ENCODE measurements around the gene ANO3.
"Not testable (repeated sequence)": the region's sequence is repeated elsewhere in the genome, so short reads cannot be mapped to it uniquely, and the experiment has no call there.

Gene ANO3

GRCh38 chr11:26620282-26621045 lies 288.5 kb downstream of the ANO3 start:
- H2AFZ ChIP-seq (ENCODE audit: low read length, unreplicated experiment): no peak overlapping the region

DNA sequence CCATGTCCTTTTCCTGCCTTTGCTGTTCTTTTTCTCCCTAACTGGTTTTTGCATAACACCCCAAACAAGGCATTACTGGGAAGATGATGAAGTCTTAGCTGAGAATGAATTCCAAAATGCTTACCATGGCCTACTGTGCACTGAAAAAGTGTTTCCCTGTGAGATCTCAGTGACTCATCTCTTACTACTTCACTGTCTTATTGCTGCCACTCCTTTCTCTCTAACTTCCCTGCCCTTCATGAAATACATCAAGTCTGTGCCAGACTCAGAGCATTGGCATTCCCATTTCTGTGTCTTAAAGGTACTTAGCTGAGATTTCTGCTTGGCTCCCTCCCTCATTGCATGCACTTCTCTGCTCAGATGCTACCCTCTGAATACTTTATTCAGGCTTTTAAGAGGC lies 289.2 kb downstream of the ANO3 start:
- H3K4me1 ChIP-seq (ENCODE audit: control insufficient read depth, insufficient read depth, low read length, unreplicated experiment): peaks cover 28% of the 10 kb centered on the region
- H3K79me2 ChIP-seq (ENCODE audit: control insufficient read depth, insufficient read depth, low read length, unreplicated experiment): no peaks in the 10 kb centered on the region
- H3K27me3 ChIP-seq (ENCODE audit: insufficient read depth, low read length): no peaks in the 10 kb centered on the region
- H3K27ac ChIP-seq (ENCODE audit: low read depth, low read length): peak overlapping the region; percentile 85
- H2AFZ ChIP-seq (ENCODE audit: low read length, unreplicated experiment): no peak overlapping the region
- no peaks in the 10 kb centered on the region for H3K36me3 ChIP-seq (ENCODE audit: insufficient read depth, low read length)
- H3K4me3 ChIP-seq (ENCODE audit: low read depth, low read length): peak overlapping the region; percentile 32; the same call in 1 of the 2 replicates

More at GRCh38 chr11:26620282-26621045, 288.5 kb downstream of the ANO3 start:
- H3K4me1 ChIP-seq (ENCODE audit: control insufficient read depth, insufficient read depth, low read length, unreplicated experiment): peaks cover 27% of the 10 kb centered on the region
- peak overlapping the region; percentile 85 for H3K27ac ChIP-seq (ENCODE audit: low read depth, low read length)
- no peaks in the 10 kb centered on the region for H3K79me2 ChIP-seq (ENCODE audit: control insufficient read depth, insufficient read depth, low read length, unreplicated experiment)
- H3K27me3 ChIP-seq (ENCODE audit: insufficient read depth, low read length): no peaks in the 10 kb centered on the region
- no peaks in the 10 kb centered on the region for H3K36me3 ChIP-seq (ENCODE audit: insufficient read depth, low read length)
- no peak overlapping the region; the same call in 1 of the 2 replicates for H3K4me3 ChIP-seq (ENCODE audit: low read depth, low read length)

DNA sequence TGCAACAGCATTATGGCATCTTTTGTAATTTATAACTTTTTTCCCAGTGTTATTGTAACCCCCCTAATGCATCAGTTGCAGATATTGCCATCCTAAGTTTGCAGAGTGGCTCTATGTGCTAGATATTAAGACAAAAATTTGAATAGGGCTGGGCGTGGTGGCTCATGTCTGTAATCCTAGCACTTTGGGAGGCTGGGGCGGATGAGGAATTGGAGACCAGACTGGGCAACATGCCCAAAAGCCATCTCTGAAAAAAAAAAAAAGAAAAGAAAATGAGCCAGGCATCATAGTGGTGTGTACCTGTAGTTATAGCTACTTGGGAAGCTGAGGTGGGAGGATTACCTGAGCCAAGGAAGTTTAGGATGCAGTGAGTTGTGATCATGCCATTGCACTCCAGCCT lies 290.3 kb downstream of the ANO3 start:
- Histone ChIP-seq H2AFZ (ENCODE audit: low read length, unreplicated experiment) (no peak overlapping the region), H3K27me3 (ENCODE audit: insufficient read depth, low read length) (no peaks in the 10 kb centered on the region), H3K36me3 (ENCODE audit: insufficient read depth, low read length) (no peaks in the 10 kb centered on the region), H3K4me3 (ENCODE audit: low read depth, low read length) (no peak overlapping the region), H3K79me2 (ENCODE audit: control insufficient read depth, insufficient read depth, low read length, unreplicated experiment) (no peaks in the 10 kb centered on the region), H3K27ac (ENCODE audit: low read depth, low read length) (peak overlapping the region; percentile 85; the same call in 1 of the 2 replicates), H3K4me1 (ENCODE audit: control insufficient read depth, insufficient read depth, low read length, unreplicated experiment) (peaks cover 35% of the 10 kb centered on the region)

- Histone ChIP-seq H3K27ac (ENCODE audit: low read depth, low read length) (peak overlapping the region; percentile 49; the same call in 1 of the 2 replicates), H3K79me2 (ENCODE audit: control insufficient read depth, insufficient read depth, low read length, unreplicated experiment) (no peaks in the 10 kb centered on the region), H3K36me3 (ENCODE audit: insufficient read depth, low read length) (no peaks in the 10 kb centered on the region), H3K27me3 (ENCODE audit: insufficient read depth, low read length) (no peaks in the 10 kb centered on the region), H3K4me1 (ENCODE audit: control insufficient read depth, insufficient read depth, low read length, unreplicated experiment) (peaks cover 35% of the 10 kb centered on the region), H3K4me3 (ENCODE audit: low read depth, low read length) (no peak overlapping the region), H2AFZ (ENCODE audit: low read length, unreplicated experiment) (no peak overlapping the region)
Measured at GRCh38 chr11:26623076-26623659, 291.2 kb downstream of the ANO3 start.

- Histone ChIP-seq H3K4me3 (ENCODE audit: low read depth, low read length) (no peak overlapping the region), H2AFZ (ENCODE audit: low read length, unreplicated experiment) (no peak overlapping the region), H3K79me2 (ENCODE audit: control insufficient read depth, insufficient read depth, low read length, unreplicated experiment) (no peaks in the 10 kb centered on the region), H3K27ac (ENCODE audit: low read depth, low read length) (no peak overlapping the region), H3K4me1 (ENCODE audit: control insufficient read depth, insufficient read depth, low read length, unreplicated experiment) (peaks cover 26% of the 10 kb centered on the region), H3K27me3 (ENCODE audit: insufficient read depth, low read length) (no peaks in the 10 kb centered on the region), H3K36me3 (ENCODE audit: insufficient read depth, low read length) (no peaks in the 10 kb centered on the region)
Measured at GRCh38 chr11:26626346-26626745, 294.4 kb downstream of the ANO3 start.

DNA sequence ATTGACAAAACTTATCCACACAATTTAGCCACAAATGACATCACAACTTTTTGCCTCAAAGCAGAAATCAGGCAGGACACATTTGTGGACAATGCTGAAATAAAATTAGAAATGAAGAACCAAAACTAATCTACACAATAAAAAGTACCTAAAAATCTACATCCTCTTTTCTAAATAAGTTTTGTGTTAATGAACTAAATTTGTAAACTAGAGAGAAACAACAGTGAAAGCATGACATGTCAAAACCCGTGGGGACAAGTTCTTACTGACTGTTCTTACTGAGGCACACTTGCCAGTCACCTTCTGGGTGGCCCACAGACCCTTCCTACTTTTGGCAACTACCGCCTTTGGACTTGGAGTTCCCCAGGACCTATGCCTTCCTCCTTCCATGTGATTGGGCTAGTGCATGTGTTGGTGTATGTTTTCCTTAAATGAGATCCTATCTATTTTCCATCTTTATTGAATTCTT lies 300.8 kb downstream of the ANO3 start:
- Histone ChIP-seq H3K4me1 (ENCODE audit: control insufficient read depth, insufficient read depth, low read length, unreplicated experiment) (no peaks in the 10 kb centered on the region), H3K79me2 (ENCODE audit: control insufficient read depth, insufficient read depth, low read length, unreplicated experiment) (no peaks in the 10 kb centered on the region), H3K4me3 (ENCODE audit: low read depth, low read length) (no peak overlapping the region), H2AFZ (ENCODE audit: low read length, unreplicated experiment) (no peak overlapping the region), H3K36me3 (ENCODE audit: insufficient read depth, low read length) (no peaks in the 10 kb centered on the region), H3K27me3 (ENCODE audit: insufficient read depth, low read length) (no peaks in the 10 kb centered on the region), H3K27ac (ENCODE audit: low read depth, low read length) (no peak overlapping the region)

- H3K27ac ChIP-seq (ENCODE audit: low read depth, low read length); H3K79me2 ChIP-seq (ENCODE audit: control insufficient read depth, insufficient read depth, low read length, unreplicated experiment); H3K27me3 ChIP-seq (ENCODE audit: insufficient read depth, low read length); H3K36me3 ChIP-seq (ENCODE audit: insufficient read depth, low read length); H3K4me1 ChIP-seq (ENCODE audit: control insufficient read depth, insufficient read depth, low read length, unreplicated experiment); H3K4me3 ChIP-seq (ENCODE audit: low read depth, low read length); H2AFZ ChIP-seq (ENCODE audit: low read length, unreplicated experiment): not testable (repeated sequence)
Measured at GRCh38 chr11:26643314-26643713, 311.4 kb downstream of the ANO3 start.

DNA sequence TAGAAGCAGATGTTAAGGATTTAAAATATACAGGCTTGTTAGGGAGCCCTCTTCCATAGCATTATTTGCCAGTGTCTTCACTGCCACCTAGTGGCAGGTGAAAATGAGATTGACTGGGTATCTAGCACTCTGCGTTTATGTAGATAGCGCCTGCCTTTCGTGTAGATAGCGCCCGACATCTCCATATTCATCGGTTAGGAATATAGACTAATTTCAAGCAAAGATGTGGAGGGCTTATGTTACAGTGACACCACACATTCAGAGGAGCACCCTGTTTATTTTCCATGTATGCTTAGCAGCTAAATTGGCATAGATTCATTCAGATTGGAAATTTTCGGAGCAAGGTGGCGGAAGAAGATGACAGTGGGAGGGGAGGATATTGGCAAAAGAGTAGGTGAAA lies 318.0 kb downstream of the ANO3 start:
- H3K4me1 ChIP-seq (ENCODE audit: control insufficient read depth, insufficient read depth, low read length, unreplicated experiment): no peaks in the 10 kb centered on the region
- no peaks in the 10 kb centered on the region for H3K27me3 ChIP-seq (ENCODE audit: insufficient read depth, low read length)
- peak overlapping the region; percentile 84 for H2AFZ ChIP-seq (ENCODE audit: low read length, unreplicated experiment)
- H3K36me3 ChIP-seq (ENCODE audit: insufficient read depth, low read length): no peaks in the 10 kb centered on the region
- no peak overlapping the region for H3K4me3 ChIP-seq (ENCODE audit: low read depth, low read length)
- no peaks in the 10 kb centered on the region for H3K79me2 ChIP-seq (ENCODE audit: control insufficient read depth, insufficient read depth, low read length, unreplicated experiment)
- H3K27ac ChIP-seq (ENCODE audit: low read depth, low read length): no peak overlapping the region

DNA sequence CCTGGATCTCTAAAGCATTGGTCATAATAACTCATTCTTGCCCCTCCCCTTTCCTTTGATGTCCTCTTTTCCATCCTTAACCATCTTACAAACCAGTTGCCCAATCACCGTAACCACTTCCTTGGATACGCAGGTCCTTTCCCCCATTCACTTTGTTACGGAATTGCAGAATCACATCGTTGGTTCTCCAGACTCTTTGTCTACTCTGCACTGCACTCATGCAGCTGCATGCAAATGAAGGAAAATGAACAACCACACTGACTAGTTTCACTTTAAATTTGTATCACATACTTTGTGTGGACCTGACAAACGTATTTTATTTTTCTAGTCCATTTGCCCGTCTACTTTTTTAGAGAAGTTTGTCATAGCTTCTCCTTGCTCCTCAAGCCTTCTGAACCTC lies 320.0 kb downstream of the ANO3 start:
- Histone ChIP-seq H2AFZ (ENCODE audit: low read length, unreplicated experiment) (no peak overlapping the region), H3K27me3 (ENCODE audit: insufficient read depth, low read length) (no peaks in the 10 kb centered on the region), H3K4me1 (ENCODE audit: control insufficient read depth, insufficient read depth, low read length, unreplicated experiment) (no peaks in the 10 kb centered on the region)

GRCh38 chr11:26655287-26655686 lies 323.4 kb downstream of the ANO3 start:
- Histone ChIP-seq H3K36me3 (ENCODE audit: insufficient read depth, low read length) (no peaks in the 10 kb centered on the region), H3K79me2 (ENCODE audit: control insufficient read depth, insufficient read depth, low read length, unreplicated experiment) (no peaks in the 10 kb centered on the region), H3K4me1 (ENCODE audit: control insufficient read depth, insufficient read depth, low read length, unreplicated experiment) (no peaks in the 10 kb centered on the region), H2AFZ (ENCODE audit: low read length, unreplicated experiment) (no peak overlapping the region), H3K4me3 (ENCODE audit: low read depth, low read length) (no peak overlapping the region), H3K27ac (ENCODE audit: low read depth, low read length) (no peak overlapping the region), H3K27me3 (ENCODE audit: insufficient read depth, low read length) (no peaks in the 10 kb centered on the region)

More for the DNA sequence above, 320.0 kb downstream of the ANO3 start:
- Histone ChIP-seq H3K27ac (ENCODE audit: low read depth, low read length) (no peak overlapping the region), H3K79me2 (ENCODE audit: control insufficient read depth, insufficient read depth, low read length, unreplicated experiment) (no peaks in the 10 kb centered on the region), H3K4me3 (ENCODE audit: low read depth, low read length) (no peak overlapping the region), H3K36me3 (ENCODE audit: insufficient read depth, low read length) (no peaks in the 10 kb centered on the region)

DNA sequence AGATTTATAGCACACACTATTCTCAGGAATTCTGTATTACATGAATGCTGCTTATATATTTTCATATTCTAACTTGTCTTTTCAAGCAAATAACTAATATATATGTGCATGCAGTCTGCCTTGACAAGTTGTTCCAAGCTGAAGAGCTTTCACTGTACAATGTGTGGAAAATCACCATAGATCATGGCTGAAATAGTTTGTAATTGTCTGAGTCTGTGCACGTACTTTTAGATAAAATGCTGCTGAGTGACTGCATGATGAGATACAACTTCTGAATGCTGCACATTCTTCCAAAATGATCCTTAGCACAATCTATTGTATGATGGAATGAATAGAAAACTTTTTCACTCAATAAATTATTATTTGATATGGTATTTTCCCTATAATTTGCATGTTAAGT lies 331.0 kb downstream of the ANO3 start:
- no peaks in the 10 kb centered on the region for H3K4me1 ChIP-seq (ENCODE audit: control insufficient read depth, insufficient read depth, low read length, unreplicated experiment)
- H3K27me3 ChIP-seq (ENCODE audit: insufficient read depth, low read length): no peaks in the 10 kb centered on the region
- H3K36me3 ChIP-seq (ENCODE audit: insufficient read depth, low read length): no peaks in the 10 kb centered on the region
- H3K79me2 ChIP-seq (ENCODE audit: control insufficient read depth, insufficient read depth, low read length, unreplicated experiment): no peaks in the 10 kb centered on the region
- no peak overlapping the region for H3K27ac ChIP-seq (ENCODE audit: low read depth, low read length)
- H2AFZ ChIP-seq (ENCODE audit: low read length, unreplicated experiment): no peak overlapping the region
- no peak overlapping the region for H3K4me3 ChIP-seq (ENCODE audit: low read depth, low read length)

Data from ACC112 (cell line).